GM21737 (cell line): ENCODE results near the gene RCOR1.

Experiments
- ATAC-seq: cut with Tn5 transposase; IDR thresholded peaks from one replicate; pipeline ENCODE4 v1.9.1; 2021; ENCODE audit warnings: mild to moderate bottlenecking, moderate library complexity; ENCODE audit not compliant: unreplicated experiment

Gene RCOR1

GRCh38 chr14:102708494-102708893 lies 116.0 kb downstream of the RCOR1 start:
- no peak for ATAC-seq

GRCh38 chr14:102711207-102711606 lies 118.8 kb downstream of the RCOR1 start:
- no peak for ATAC-seq

DNA sequence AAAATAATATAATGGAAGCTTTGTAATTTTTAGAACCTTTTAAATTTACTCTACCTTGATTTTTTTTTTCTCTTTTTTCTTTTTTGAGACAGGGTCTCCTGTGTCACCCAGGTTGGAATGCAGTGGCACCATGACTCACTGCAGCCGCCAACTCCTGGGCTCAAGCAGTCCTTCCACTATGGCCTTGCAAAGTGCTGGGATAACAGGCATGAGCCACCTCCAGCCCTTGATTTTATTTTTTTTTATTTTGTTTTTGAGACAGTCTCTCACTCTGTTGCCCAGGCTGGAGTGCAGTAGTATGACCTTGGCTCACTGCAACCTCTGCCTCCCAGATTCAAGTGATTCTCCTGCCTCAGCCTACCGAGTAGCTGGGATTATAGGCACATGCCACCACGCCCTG lies 119.5 kb downstream of the RCOR1 start:
- ATAC-seq = no peak

DNA sequence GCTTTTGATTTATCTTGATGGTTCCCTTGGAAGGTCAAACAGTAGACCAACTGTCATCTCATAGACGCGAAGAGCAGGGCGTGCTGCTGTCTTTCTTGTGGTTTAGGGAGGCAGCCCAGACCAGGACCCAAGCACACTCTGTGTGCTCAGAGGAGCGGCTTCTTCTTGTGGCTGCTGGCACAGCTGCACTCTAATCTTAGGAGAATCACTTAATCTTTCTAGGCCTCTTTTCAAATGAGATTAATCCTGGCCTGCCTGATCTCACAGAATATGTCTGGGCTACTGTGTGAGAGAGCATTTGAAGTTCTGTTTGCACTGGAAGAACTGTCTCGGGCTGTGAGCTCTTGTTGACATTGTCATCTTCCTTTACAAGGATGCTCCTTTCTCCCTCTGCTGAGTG lies 124.8 kb downstream of the RCOR1 start:
- ATAC-seq = no peak

DNA sequence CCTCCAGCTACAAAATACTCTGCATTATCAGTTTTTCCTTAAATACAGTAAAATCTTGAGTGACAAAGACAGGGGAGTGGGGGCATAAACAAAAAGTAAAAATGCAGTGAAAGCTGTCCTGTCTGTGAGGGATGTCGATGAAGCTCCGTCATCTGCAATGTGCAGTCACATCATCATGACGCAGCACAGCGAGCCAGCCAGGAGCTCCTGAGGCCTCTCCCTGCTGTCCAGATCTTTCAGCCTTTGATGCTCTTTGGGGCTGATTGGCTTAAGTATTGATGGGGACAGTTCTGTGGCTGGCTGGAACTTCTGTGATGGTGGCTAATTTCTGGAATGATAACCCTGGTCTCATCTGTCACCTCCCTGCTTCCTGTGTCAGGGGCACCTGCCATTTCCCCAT lies 130.2 kb downstream of the RCOR1 start:
- no peak for ATAC-seq

DNA sequence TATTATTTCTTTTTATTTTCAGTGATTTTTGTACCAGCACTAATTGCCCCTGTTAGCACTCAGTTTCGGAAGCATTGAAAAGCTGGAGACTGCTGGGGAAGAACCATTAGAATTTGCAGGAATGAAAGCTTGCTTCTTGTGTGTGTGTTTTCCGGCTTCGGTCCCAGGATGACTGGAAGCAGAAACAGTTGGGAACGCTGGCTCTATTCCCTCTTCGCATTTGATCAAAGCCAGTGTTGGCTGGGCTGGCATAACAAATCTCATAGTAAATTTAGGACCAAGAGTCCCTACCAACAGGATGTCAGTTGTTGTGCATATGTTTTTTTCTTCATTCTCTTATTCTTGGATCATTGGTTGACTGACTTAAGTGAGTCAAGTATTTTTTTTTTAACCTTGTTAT lies 131.2 kb downstream of the RCOR1 start:
- ATAC-seq = no peak

GRCh38 chr14:102726191-102726949 lies 133.9 kb downstream of the RCOR1 start:
- no peak for ATAC-seq

DNA sequence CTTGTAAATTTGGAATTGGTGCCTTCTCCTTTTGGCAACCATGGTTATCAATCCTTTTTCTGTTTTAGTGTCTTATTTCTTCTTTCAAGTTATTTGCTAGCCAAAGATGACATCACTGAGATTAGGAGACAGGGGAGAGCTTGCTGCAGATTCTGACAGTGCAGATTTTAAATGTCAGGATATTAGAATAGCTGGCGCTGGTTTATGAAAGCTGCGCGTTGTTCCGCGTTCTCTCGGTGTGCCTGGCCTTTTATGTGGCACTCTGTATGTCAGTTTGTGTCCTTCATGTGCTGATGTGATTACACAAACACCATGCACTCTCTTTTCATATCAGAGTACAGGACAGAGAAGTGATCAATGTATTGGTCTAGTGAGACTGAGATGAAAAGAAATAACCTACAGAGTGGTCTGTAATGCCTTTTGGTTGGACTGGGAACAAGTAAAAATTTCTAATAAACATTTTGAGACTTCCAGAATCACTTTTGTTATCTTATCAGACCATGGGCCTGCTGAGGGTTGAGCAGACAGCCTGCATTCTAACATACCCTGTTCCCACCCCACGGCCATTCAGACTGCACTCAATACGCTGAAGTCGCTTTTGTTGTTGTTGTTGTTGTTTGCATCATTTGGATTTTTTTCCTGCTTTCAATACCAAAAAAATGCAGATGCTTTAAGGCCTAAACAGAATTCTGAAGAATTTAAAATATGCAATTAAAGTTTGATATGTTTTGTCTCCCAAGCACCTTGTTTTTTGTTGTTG lies 135.1 kb downstream of the RCOR1 start:
- no peak for ATAC-seq

DNA sequence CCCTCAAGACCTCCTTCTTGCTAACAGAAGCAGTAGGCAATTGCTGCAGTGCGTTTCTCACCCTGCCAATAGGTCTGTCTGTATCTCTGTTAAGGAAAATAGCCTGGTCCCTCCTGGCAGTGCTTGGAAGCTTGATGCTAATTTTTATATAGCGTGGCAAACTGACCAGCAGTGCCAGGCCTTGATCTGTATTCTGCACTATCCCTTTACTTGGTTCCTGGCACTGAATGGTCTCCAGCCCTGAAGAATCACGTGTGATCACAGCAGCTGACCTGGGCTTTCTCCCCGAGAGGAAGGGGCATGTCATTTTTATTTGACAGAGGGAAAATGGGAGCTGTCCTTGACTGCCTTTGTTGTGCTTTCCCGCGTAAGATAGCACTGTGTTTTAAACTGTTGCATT lies 136.1 kb downstream of the RCOR1 start:
- no peak for ATAC-seq

- ATAC-seq = no peak
Measured at GRCh38 chr14:102729268-102729667, 136.8 kb downstream of the RCOR1 start.

GRCh38 chr14:102729825-102730224 lies 137.4 kb downstream of the RCOR1 start:
- no peak for ATAC-seq

DNA sequence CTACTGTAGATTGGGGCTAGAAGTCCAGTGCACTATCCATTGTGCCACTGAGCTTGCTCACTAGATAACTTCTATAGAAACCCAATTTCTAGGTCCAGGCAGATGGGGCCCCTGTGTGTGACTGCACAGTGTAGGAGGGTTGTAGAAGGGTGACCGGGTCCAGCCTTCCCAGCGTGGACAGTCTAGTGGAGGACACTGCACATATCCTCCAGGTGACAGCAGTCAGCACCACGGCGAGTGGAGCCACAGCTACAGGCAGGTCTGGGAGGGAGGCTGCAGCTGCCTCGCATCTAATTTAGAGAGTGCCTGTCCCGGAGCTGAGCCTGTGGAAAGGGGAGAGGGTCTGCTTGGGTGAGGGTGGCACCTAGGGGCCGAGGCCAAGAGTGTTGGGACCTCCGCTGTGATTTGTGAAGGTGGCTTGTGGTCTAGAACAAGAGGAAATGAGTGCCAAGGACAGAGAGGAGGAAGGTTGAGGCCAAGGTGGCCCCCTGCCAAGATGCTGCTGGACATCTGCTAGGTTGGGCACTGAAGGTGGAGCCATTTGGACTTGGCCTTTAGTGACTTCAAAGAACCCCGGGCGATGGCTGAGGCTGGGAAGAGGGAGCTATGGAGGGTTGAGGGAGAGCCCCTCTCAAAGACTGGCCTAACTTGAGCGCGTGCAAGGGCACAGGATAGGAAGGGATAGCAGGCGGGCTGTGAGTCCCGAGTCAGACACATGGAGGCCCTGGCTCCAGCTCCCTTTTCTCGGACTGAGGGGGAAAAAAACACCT lies 138.8 kb downstream of the RCOR1 start:
- ATAC-seq = no peak

DNA sequence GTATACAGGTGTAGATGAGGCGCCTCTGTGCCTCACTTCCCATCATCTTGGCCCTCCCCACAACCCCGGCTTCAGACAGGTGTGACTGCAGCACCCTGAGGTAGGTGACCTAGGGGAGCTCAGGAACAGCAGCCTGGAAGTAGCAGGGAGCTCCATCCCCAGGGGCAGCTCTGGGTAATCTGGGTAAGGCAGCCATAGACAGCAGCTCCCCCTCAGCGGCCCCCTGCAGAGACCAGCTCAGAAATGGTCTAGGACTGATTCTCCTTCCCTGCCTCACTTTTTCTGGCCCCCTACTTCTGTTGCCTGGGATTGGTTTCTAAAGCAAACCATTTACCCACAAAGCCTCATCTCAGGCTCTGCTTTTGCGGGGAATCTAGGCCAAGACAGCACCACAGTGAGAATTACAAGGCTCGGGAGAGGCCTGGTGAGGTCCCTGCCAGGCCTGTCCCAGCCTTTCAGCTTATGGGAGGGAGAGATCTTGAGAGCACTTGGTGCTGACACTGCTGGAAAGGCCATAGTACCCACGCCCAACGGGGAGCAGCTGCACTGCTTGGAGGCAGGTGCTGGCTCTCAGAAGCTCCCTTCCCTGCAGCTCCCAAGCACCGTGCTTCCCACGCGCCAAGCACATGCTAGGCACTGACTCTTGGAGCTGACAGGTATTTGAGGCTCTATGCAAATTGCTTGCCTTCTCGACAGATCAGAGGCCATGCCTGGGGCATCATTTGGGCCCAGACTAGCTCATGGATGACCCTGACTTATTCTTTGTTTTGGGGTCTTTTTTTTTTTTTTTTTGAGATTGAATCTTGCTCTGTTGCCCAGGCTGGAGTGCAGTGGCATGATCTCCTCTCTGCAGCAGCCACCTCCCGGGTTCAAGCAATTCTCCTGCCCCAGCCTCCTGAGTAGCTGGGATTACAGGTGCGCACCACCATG lies 139.7 kb downstream of the RCOR1 start:
- ATAC-seq = no peak

- ATAC-seq = no peak
Measured at GRCh38 chr14:102732924-102733323, 140.5 kb downstream of the RCOR1 start.

DNA sequence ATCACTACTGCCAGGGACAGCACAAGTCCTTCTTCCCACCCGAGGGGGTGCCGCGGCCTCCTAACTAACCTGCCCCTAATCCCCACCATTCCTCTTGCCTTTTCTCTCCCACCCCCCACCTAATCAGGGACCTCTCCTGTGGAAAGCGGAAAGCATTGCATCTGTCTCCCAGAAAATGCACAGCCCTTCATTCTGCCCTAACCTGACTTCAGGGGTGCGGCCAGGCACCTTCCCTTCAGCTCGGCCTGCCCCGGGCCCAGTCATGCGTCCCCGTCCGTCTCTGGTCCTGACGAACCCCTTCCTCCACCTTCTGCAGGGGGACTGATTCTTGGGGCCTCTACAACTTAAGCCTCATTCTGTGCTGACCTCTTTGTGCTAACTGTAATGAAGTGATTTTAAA lies 140.9 kb downstream of the RCOR1 start:
- no peak for ATAC-seq

DNA sequence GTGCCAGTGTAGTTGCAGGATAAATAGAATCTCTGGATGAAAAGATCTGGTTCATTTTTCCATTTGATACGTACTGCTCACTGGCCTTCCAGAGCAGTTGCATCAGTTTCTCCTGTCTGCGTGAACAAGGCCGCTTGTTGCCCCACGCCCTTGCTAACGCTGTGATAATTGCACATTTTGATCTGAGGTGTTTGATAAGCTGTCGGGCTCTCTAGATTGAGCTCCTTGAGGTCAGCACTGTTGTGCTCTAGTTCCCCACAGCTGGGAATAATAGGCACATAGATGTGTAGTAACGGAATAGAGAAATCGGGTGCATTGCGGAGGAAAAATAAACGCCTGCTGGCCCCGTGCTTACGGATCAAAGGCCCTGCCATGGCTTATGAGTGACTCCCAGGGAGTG lies 142.0 kb downstream of the RCOR1 start:
- ATAC-seq = no peak

DNA sequence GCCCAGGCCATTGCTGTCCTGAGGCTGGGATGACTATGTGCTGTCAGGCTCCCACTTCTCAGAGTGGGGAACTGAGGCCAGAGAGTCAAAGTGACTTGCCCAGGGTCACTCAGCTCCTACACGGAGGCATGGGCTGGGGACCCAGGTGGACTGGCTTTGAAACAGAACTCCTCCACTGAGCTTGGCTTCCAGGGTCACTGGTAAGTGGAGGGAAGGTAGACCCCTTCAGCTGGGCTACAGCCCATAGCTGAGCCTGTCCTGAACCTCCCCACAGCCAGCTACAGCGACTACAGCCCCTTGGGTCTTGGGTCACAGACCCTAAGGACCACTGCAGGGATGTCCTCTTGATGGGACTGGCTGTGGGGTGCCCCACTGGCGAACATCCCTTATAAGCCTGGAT lies 144.5 kb downstream of the RCOR1 start:
- no peak for ATAC-seq

DNA sequence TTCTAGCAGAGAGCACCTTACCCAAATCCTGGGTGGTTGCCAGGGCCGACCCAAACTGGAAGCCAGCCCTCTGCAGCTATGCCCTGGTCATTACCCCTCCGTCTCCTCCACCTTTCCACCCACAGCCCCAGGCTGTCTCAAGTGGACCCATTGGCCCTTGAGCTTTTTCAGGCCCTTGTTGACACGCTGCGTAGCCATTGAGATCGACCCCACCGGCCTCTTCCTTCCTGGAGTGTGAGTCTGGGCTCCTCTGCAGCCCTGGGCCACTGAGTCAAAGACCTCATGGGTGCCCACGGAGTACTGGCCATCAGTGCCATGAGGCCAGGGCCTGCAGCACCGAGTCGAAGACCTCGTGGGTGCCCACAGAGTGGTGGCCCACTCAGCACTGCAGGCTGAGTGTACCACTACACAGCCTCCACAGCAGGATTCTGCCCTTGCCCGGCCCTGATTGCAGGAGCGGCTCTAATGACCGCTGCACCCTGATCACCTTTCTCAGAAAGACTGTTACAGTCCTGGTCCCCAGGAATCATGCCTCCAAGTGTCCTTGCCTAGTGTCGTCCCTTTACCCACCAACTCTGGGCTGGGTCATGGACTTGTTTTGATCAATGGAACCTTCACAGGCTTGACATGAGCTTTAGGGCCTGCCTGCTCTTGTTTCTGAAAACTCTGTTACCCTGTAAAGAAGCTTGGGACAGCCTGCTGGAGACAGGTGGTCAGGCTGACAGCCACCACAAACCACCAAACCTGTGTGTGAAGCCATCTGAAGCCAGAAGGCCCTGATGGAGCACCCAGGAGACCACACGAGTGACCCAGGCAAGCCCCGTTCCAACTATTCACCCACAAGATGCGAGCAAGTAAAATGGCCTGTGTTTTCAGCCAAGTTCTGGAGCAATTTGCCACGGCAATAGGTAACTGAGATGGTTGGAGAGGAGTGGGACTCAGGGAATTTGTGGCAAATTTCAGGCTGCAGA lies 145.2 kb downstream of the RCOR1 start:
- ATAC-seq = no peak

DNA sequence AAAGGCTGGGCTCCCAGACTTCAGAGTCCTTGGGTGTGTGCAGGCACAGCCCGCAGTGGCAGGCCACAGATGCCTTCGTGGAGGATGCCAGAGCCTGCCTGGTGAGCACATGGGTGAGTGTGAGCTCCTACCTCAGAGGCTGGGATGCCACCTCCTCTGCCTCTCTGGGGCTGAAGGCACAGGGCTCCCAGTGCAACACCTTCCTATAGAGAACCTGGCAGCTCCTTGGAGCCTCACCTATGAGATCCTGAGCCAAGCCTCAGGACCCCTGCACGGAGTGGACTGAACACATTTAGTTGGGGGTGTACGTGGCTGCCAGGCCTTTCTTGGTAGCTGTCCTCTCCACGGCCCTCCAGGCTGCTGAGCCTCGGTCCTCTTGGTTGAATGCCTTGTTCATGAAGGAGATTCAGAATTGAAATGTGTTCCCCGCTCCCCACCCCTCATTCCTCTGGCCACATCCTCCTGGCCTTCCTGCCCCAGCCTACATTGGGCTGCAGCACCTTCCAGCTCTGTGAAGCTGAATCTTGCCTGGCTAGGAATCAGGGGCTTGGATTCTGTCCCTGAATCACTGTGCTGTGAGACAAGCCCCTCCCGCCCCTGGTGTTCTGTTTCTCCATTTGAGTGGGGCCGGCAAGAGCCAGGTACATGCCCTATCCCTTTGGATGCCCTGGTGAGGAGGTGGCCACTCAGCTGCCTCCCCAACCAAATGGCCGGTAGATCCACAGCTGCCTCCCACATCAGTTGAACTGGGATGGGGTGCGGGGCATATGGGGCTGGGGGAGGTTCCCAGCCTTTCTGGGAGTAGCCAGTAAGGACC lies 146.1 kb downstream of the RCOR1 start:
- no peak for ATAC-seq
